NT2/D1 (cell line): ENCODE measurements around the gene IP6K1.

ENCODE experiments used
- SUZ12 ChIP-seq: IDR thresholded peaks from 2 replicates; pipeline ENCODE4 v1.6.1; 2011; ENCODE audit not compliant: insufficient read length, insufficient read depth; ENCODE audit errors: extremely low read depth
- YY1 ChIP-seq: IDR thresholded peaks from 2 replicates; pipeline ENCODE4 v1.6.1; 2011; ENCODE audit not compliant: insufficient read length, insufficient read depth
- ZNF274 ChIP-seq: IDR thresholded peaks from 2 replicates; pipeline ENCODE4 v1.6.1; 2011; ENCODE audit warnings: mild to moderate bottlenecking, low read depth, low read length

- TF ChIP-seq YY1 (no peak), ZNF274 (no peak), SUZ12 (no peak)
These were observed 111.8 kb downstream of the IP6K1 start for GRCh38 chr3:49674497-49674983.
